ENCODE measurements around the gene TERC.

TERC gene

DNA sequence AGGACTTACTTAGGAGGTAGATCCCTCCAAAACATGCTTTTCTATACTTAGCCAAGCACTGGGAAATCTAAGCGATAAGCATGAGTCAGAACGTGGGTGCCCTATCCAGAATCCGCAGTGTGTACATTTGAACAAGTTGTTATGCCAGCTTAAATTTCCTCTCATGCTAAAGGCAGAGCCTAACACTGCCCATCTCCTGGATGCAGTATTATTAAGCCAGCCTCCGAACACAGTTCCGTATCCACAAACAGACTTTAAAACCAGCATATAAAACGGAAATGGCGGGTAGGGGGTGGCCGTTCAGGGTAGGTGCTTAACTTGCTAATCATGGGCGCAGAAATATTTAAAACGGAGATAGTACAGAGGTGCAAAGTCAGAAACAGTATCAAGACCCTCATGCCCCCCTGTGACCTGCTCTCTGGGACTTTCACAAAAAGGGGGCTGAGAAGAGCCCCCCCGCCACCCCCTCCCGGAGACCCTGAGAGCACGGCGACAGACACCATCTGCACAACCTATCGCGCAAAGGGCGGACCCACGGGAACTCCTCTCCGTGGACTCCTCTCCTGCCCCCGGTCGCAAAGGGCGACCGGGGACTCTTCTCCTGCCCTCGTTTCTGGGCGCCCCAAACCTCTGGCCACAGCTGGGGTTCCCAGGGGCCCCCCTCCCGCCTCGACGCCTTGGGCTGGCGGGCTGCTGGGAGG lies 46.9 kb upstream of the TERC start:
- Histone ChIP-seq H2BK5ac (ENCODE audit: low read depth, low read length, poor library complexity) (no peak overlapping the region), H2AK5ac (ENCODE audit: low read length) (no peak overlapping the region), H3K79me1 (ENCODE audit: low read length) (peaks cover 2% of the 10 kb centered on the region), H3K27me3 (ENCODE audit: insufficient read depth, low read length) (no peaks in the 10 kb centered on the region), H3K36me3 (ENCODE audit: control insufficient read depth in 1 of 2, insufficient read depth in 2 of 2, low read length in 2 of 2) (no peaks in the 10 kb centered on the region), H3K18ac (ENCODE audit: low read length) (no peak overlapping the region), H3K4me2 (ENCODE audit: low read length) (peak overlapping the region; percentile 73), H3K9ac (ENCODE audit: low read length) (no peak overlapping the region), H3K9me3 (ENCODE audit: insufficient read depth, low read depth, low read length) (no peaks in the 10 kb centered on the region), H3K4ac (ENCODE audit: low read depth, low read length) (no peak overlapping the region), H2BK120ac (ENCODE audit: insufficient read depth, low read length, poor library complexity) (no peak overlapping the region), H3K27ac (ENCODE audit: low read depth, low read length) (no peak overlapping the region), H2BK12ac (ENCODE audit: low read length) (no peak overlapping the region), H4K12ac (ENCODE audit: low read depth, low read length) (no peak overlapping the region), H3K23ac (ENCODE audit: low read length) (no peak overlapping the region), H4K91ac (ENCODE audit: low read depth, low read length) (peak overlapping the region; percentile 63), H3K79me2 (ENCODE audit: control insufficient read depth, insufficient read depth, low read length, poor library complexity) (no peaks in the 10 kb centered on the region), H4K8ac (ENCODE audit: low read depth, low read length) (peak overlapping the region; percentile 50), H3K4me3 (ENCODE audit: low read depth, low read length) (peak overlapping the region; percentile 69), H2AFZ (ENCODE audit: insufficient read depth, low read length, poor library complexity) (peak overlapping the region; percentile 45), H3K4me1 (ENCODE audit: control insufficient read depth in 1 of 2, insufficient read depth in 2 of 2, low read length in 2 of 2) (peaks cover 0 to 3% of the 10 kb centered on the region in 2 experiments), H3K14ac (ENCODE audit: low read length) (peak overlapping the region; percentile 60)
- WGBS (ENCODE audit: extremely low coverage, insufficient coverage, insufficient read length): no CpG with 5 or more reads among the region's 29 CpGs
- no peak for DNase-seq

DNA sequence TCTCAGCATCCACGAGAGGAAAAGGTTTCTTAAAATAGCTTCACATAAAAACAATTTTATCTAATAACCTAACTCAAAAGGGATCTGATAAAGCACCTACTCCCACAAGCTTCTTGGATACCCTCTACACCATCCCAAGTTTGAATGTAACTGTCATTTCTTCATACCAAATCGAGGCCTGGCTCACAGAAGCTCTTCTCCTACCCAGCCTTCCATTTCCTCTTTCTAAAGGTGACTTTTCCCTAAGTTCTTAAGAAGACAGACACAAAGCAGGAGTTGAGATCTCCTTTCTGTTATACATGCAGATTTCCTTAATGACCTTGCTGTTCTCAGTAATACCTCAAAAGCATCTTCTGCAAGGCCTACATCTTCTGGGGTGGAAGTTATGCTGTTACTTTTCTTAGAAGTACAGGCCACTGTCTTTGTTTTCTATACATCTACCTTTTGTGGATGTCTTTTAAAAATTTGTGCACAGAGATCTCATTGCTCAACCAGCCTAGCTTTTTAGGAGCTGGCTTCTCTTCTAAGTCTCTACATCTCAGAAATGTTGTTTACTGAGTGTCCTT lies 44.5 kb upstream of the TERC start:
- Histone ChIP-seq H3K36me3 (ENCODE audit: control insufficient read depth in 1 of 2, insufficient read depth in 2 of 2, low read length in 2 of 2) (no peaks in the 10 kb centered on the region), H2BK5ac (ENCODE audit: low read depth, low read length, poor library complexity) (no peak overlapping the region), H3K79me1 (ENCODE audit: low read length) (peaks cover 2% of the 10 kb centered on the region)

DNA sequence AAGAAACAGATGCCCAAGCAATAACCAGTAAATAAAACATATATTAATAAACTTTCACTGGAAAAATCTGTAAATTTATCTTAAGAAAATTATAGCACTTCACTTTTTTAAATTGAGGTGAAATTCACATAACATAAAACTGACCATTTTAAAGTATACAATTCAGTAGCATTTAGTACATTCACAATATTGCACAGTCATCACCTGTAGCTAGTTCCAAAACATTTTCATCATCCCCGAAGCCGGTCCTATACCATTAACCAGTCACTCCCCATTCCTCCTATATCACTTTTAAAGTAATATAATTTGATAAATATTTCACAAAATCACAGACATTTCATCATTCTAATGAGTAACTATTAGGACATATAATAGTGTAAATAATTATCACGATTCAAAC lies 39.8 kb upstream of the TERC start:
- no peak overlapping the region for H3K4me3 ChIP-seq (ENCODE audit: low read depth, low read length)
- no peak overlapping the region for H2BK12ac ChIP-seq (ENCODE audit: low read length)
- H3K27ac ChIP-seq (ENCODE audit: low read depth, low read length): no peak overlapping the region
- no peak overlapping the region for H3K14ac ChIP-seq (ENCODE audit: low read length)
- H4K8ac ChIP-seq (ENCODE audit: low read depth, low read length): no peak overlapping the region
- no peaks in the 10 kb centered on the region for H3K4me1 ChIP-seq (ENCODE audit: control insufficient read depth in 1 of 2, insufficient read depth in 2 of 2, low read length in 2 of 2)
- H3K79me1 ChIP-seq (ENCODE audit: low read length): no peaks in the 10 kb centered on the region
- no peak overlapping the region for H4K12ac ChIP-seq (ENCODE audit: low read depth, low read length)
- WGBS (ENCODE audit: extremely low coverage, insufficient coverage, insufficient read length): no CpG with 5 or more reads among the region's 3 CpGs
- no peak overlapping the region for H3K4me2 ChIP-seq (ENCODE audit: low read length)
- H3K27me3 ChIP-seq (ENCODE audit: insufficient read depth, low read length): no peaks in the 10 kb centered on the region
- H3K4ac ChIP-seq (ENCODE audit: low read depth, low read length): no peak overlapping the region
- no peak overlapping the region for H4K91ac ChIP-seq (ENCODE audit: low read depth, low read length)
- peaks cover 2% of the 10 kb centered on the region in 2 experiments for H3K36me3 ChIP-seq (ENCODE audit: control insufficient read depth in 1 of 2, insufficient read depth in 2 of 2, low read length in 2 of 2)
- H2AFZ ChIP-seq (ENCODE audit: insufficient read depth, low read length, poor library complexity): no peak overlapping the region
- H3K9me3 ChIP-seq (ENCODE audit: insufficient read depth, low read depth, low read length): no peaks in the 10 kb centered on the region
- no peak overlapping the region for H2AK5ac ChIP-seq (ENCODE audit: low read length)
- H3K9ac ChIP-seq (ENCODE audit: low read length): no peak overlapping the region
- H3K18ac ChIP-seq (ENCODE audit: low read length): no peak overlapping the region
- H2BK5ac ChIP-seq (ENCODE audit: low read depth, low read length, poor library complexity): no peak overlapping the region
- no peak for DNase-seq
- no peak overlapping the region for H2BK120ac ChIP-seq (ENCODE audit: insufficient read depth, low read length, poor library complexity)
- H3K23ac ChIP-seq (ENCODE audit: low read length): no peak overlapping the region
- H3K79me2 ChIP-seq (ENCODE audit: control insufficient read depth, insufficient read depth, low read length, poor library complexity): no peaks in the 10 kb centered on the region

More for the DNA sequence above, 44.5 kb upstream of the TERC start:
- no peak overlapping the region for H3K4me3 ChIP-seq (ENCODE audit: low read depth, low read length)
- no peak overlapping the region for H3K23ac ChIP-seq (ENCODE audit: low read length)
- H3K14ac ChIP-seq (ENCODE audit: low read length): no peak overlapping the region
- WGBS (ENCODE audit: extremely low coverage, insufficient coverage, insufficient read length): no CpG with 5 or more reads among the region's 2 CpGs
- H3K27me3 ChIP-seq (ENCODE audit: insufficient read depth, low read length): no peaks in the 10 kb centered on the region
- no peak overlapping the region for H2AFZ ChIP-seq (ENCODE audit: insufficient read depth, low read length, poor library complexity)
- no peaks in the 10 kb centered on the region for H3K9me3 ChIP-seq (ENCODE audit: insufficient read depth, low read depth, low read length)
- no peak overlapping the region for H3K27ac ChIP-seq (ENCODE audit: low read depth, low read length)
- H4K12ac ChIP-seq (ENCODE audit: low read depth, low read length): no peak overlapping the region
- no peak for DNase-seq
- H3K9ac ChIP-seq (ENCODE audit: low read length): no peak overlapping the region
- peaks cover 0 to 3% of the 10 kb centered on the region in 2 experiments for H3K4me1 ChIP-seq (ENCODE audit: control insufficient read depth in 1 of 2, insufficient read depth in 2 of 2, low read length in 2 of 2)
- H2AK5ac ChIP-seq (ENCODE audit: low read length): no peak overlapping the region
- no peak overlapping the region for H4K91ac ChIP-seq (ENCODE audit: low read depth, low read length)
- no peak overlapping the region for H4K8ac ChIP-seq (ENCODE audit: low read depth, low read length)
- no peak overlapping the region for H2BK12ac ChIP-seq (ENCODE audit: low read length)
- no peak overlapping the region for H2BK120ac ChIP-seq (ENCODE audit: insufficient read depth, low read length, poor library complexity)
- H3K18ac ChIP-seq (ENCODE audit: low read length): no peak overlapping the region
- no peaks in the 10 kb centered on the region for H3K79me2 ChIP-seq (ENCODE audit: control insufficient read depth, insufficient read depth, low read length, poor library complexity)
- no peak overlapping the region for H3K4ac ChIP-seq (ENCODE audit: low read depth, low read length)
- no peak overlapping the region for H3K4me2 ChIP-seq (ENCODE audit: low read length)

DNA sequence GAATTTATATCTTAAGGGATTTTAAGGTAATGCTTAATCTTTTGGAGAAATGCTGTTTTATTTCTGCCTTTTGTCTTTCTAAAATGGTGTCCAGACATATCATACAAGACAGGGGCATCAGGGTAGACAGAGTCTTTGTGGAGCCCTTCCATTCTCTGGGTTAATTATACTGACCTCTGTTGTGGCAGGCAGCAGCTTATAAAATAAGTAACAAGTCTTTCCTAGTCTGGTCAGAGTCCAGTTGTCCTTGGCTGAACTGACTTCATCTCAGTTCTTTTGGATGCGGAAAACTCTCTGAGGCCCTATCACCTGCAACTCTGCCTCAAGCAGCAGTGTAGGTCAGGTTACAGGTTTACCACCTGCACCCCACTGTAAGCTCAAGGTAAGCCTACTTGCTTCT lies 27.5 kb upstream of the TERC start:
- no peak overlapping the region for H2BK12ac ChIP-seq (ENCODE audit: low read length)
- H3K4me3 ChIP-seq (ENCODE audit: low read depth, low read length): no peak overlapping the region
- H3K27me3 ChIP-seq (ENCODE audit: insufficient read depth, low read length): no peaks in the 10 kb centered on the region
- no peak overlapping the region for H4K91ac ChIP-seq (ENCODE audit: low read depth, low read length)
- no peak overlapping the region for H3K4ac ChIP-seq (ENCODE audit: low read depth, low read length)
- no peak overlapping the region for H3K27ac ChIP-seq (ENCODE audit: low read depth, low read length)
- no peak overlapping the region for H3K4me2 ChIP-seq (ENCODE audit: low read length)
- H2BK5ac ChIP-seq (ENCODE audit: low read depth, low read length, poor library complexity): no peak overlapping the region
- H4K8ac ChIP-seq (ENCODE audit: low read depth, low read length): no peak overlapping the region
- no peaks in the 10 kb centered on the region for H3K79me2 ChIP-seq (ENCODE audit: control insufficient read depth, insufficient read depth, low read length, poor library complexity)
- no peak overlapping the region for H2AFZ ChIP-seq (ENCODE audit: insufficient read depth, low read length, poor library complexity)
- H3K36me3 ChIP-seq (ENCODE audit: control insufficient read depth in 1 of 2, insufficient read depth in 2 of 2, low read length in 2 of 2): peaks cover 5 to 6% of the 10 kb centered on the region in 2 experiments
- no peak overlapping the region for H3K18ac ChIP-seq (ENCODE audit: low read length)
- no peak overlapping the region for H4K12ac ChIP-seq (ENCODE audit: low read depth, low read length)
- H2BK120ac ChIP-seq (ENCODE audit: insufficient read depth, low read length, poor library complexity): no peak overlapping the region
- H3K23ac ChIP-seq (ENCODE audit: low read length): no peak overlapping the region
- H3K9ac ChIP-seq (ENCODE audit: low read length): no peak overlapping the region
- H3K9me3 ChIP-seq (ENCODE audit: insufficient read depth, low read depth, low read length): no peaks in the 10 kb centered on the region
- no peak overlapping the region for H3K14ac ChIP-seq (ENCODE audit: low read length)
- H2AK5ac ChIP-seq (ENCODE audit: low read length): no peak overlapping the region
- WGBS (ENCODE audit: extremely low coverage, insufficient coverage, insufficient read length): no CpG with 5 or more reads among the region's 1 CpG
- H3K4me1 ChIP-seq (ENCODE audit: control insufficient read depth in 1 of 2, insufficient read depth in 2 of 2, low read length in 2 of 2): no peaks in the 10 kb centered on the region
- H3K79me1 ChIP-seq (ENCODE audit: low read length): no peaks in the 10 kb centered on the region
- no peak for DNase-seq
